Measurements from ENCODE around the gene ERGIC1. TPM values are rescaled to one million over a fixed set of nuclear protein-coding genes. Genes with fewer than 3 reads are reported as not detected.
A peak's percentile ranks its signal among the peaks of the same experiment; 100 is the strongest.

ERGIC1 gene
- total and polyA plus RNA-seq, 2 experiments from 2014 or later, result 25.2 to 92.2 TPM

DNA sequence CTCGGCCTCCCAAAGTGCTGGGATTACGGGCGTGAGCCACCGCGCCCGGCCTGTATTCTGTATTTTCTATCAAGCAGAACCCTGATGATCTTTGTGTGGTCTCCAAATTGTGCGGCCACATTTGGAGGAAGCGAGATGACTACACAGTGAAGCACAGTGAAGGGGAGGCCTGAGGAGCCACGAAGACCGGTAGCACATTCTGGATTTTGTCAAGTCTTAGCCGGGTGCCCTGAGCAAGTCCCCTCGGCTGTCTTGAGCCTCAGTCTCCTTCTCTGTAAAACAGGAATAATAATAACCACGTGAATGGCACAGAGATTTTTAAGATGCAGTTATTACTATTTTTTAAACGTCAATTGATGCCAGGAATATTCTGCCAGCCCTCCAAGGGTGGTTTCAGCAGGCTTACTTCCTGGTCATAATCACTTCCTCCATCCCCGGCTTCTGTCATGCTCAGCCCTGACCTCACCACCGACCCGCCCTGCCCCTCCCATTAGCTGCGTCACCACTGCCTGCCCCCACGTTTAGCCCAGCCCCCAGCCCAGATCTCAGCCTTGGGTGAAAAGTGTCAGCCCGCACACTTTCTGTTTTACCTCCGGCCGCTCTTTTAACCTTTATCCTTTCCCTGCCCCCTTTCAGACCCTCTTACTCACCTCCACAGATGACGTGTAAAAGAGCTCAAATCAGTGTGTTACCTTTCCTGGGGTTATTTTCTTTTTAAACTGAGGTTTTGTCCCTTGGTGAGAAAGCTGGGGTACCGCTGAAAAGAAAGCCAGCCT is 27.0 kb upstream of the ERGIC1 start:
- Mint-ChIP-seq H3K36me3 (ENCODE audit: low read depth) (no peaks in the 10 kb centered on the region), H3K4me1 (peaks cover 9% of the 10 kb centered on the region; the same call in 2 of the 3 replicates), H3K9me3 (peaks cover 2% of the 10 kb centered on the region; the same call in 1 of the 3 replicates), H3K27ac (no peak overlapping the region), H3K4me3 (no peak overlapping the region), H3K27me3 (ENCODE audit: insufficient read depth, low read depth, poor library complexity) (peaks cover 7% of the 10 kb centered on the region)
- Histone ChIP-seq H3K36me3 (ENCODE audit: insufficient read depth) (no peaks in the 10 kb centered on the region), H3K4me1 (ENCODE audit: insufficient read depth) (no peaks in the 10 kb centered on the region; the same call in none of the 2 replicates), H2AFZ (peak overlapping the region; percentile 70), H3K4me3 (peak overlapping the region; percentile 33; the same call in 1 of the 2 replicates), H3K4me2 (peak overlapping the region; percentile 68), H3F3A (replicated peaks; ENCODE audit: low read depth) (no peaks in the 10 kb centered on the region), H3K9me2 (ENCODE audit: insufficient read depth) (no peaks in the 10 kb centered on the region), H3K27ac (ENCODE audit: low read depth) (no peak overlapping the region), H3K27me3 (ENCODE audit: insufficient read depth) (no peaks in the 10 kb centered on the region), H3K79me2 (replicated peaks; ENCODE audit: insufficient read depth) (no peaks in the 10 kb centered on the region), H4K20me1 (replicated peaks; ENCODE audit: insufficient read depth) (no peaks in the 10 kb centered on the region)
- TF ChIP-seq JUNB (IDR thresholded peaks at IDR 0.05; ENCODE audit: unreplicated experiment) (no peak), CREB1 (CRISPR knock-in tag; IDR thresholded peaks at IDR 0.05; ENCODE audit: low read depth) (peak; percentile 83)
- TF ChIP-seq, protein P1, sequence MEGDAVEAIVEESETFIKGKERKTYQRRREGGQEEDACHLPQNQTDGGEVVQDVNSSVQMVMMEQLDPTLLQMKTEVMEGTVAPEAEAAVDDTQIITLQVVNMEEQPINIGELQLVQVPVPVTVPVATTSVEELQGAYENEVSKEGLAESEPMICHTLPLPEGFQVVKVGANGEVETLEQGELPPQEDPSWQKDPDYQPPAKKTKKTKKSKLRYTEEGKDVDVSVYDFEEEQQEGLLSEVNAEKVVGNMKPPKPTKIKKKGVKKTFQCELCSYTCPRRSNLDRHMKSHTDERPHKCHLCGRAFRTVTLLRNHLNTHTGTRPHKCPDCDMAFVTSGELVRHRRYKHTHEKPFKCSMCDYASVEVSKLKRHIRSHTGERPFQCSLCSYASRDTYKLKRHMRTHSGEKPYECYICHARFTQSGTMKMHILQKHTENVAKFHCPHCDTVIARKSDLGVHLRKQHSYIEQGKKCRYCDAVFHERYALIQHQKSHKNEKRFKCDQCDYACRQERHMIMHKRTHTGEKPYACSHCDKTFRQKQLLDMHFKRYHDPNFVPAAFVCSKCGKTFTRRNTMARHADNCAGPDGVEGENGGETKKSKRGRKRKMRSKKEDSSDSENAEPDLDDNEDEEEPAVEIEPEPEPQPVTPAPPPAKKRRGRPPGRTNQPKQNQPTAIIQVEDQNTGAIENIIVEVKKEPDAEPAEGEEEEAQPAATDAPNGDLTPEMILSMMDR (conservative IDR thresholded peaks at IDR 0.05; ENCODE audit: low read depth in 2 of 2), result no peak
- peak; percentile 99 for ATAC-seq
- peak; percentile 79 for DNase-seq (ENCODE audit: low spot score)

- DNase-seq (ENCODE audit: low spot score) (no peak), ATAC-seq (no peak)
- H3K9me3 Mint-ChIP-seq, result peaks cover 2% of the 10 kb centered on the region; the same call in 1 of the 3 replicates
- no peaks in the 10 kb centered on the region for H3K79me2 ChIP-seq (replicated peaks; ENCODE audit: insufficient read depth)
- no peaks in the 10 kb centered on the region for H3K9me2 ChIP-seq (ENCODE audit: insufficient read depth)
- H3K27me3 ChIP-seq (ENCODE audit: insufficient read depth), result no peaks in the 10 kb centered on the region
- H3K27ac ChIP-seq (ENCODE audit: low read depth), result no peak overlapping the region
- no peaks in the 10 kb centered on the region for H3K36me3 ChIP-seq (ENCODE audit: insufficient read depth)
- H3K36me3 Mint-ChIP-seq (ENCODE audit: low read depth), result no peaks in the 10 kb centered on the region
- no peak overlapping the region for H3K27ac Mint-ChIP-seq
- H4K20me1 ChIP-seq (replicated peaks; ENCODE audit: insufficient read depth), result no peaks in the 10 kb centered on the region
- peaks cover 7% of the 10 kb centered on the region for H3K27me3 Mint-ChIP-seq (ENCODE audit: insufficient read depth, low read depth, poor library complexity)
- H3K4me1 Mint-ChIP-seq, result peaks cover 9% of the 10 kb centered on the region; the same call in 2 of the 3 replicates
- no peak overlapping the region for H3K4me3 ChIP-seq
- no peaks in the 10 kb centered on the region for H3F3A ChIP-seq (replicated peaks; ENCODE audit: low read depth)
- no peak overlapping the region for H3K4me3 Mint-ChIP-seq
- peak overlapping the region; percentile 68; the same call in 1 of the 2 replicates for H3K4me2 ChIP-seq
- no peaks in the 10 kb centered on the region; the same call in none of the 2 replicates for H3K4me1 ChIP-seq (ENCODE audit: insufficient read depth)
- peak overlapping the region; percentile 70 for H2AFZ ChIP-seq
- TF ChIP-seq CREB1 (CRISPR knock-in tag; IDR thresholded peaks at IDR 0.05; ENCODE audit: low read depth) (no peak), ZNF331 (CRISPR knock-in tag; IDR thresholded peaks at IDR 0.05; ENCODE audit: low read depth) (no peak), ZNF462 (CRISPR knock-in tag; IDR thresholded peaks at IDR 0.05) (no peak), STAT1 (IDR thresholded peaks at IDR 0.05; ENCODE audit: unreplicated experiment) (no peak), ETS1 (IDR thresholded peaks at IDR 0.05) (no peak)
- TF ChIP-seq, protein P1 (conservative IDR thresholded peaks at IDR 0.05; ENCODE audit: low read depth in 2 of 2), result no peak
Observed at GRCh38 chr5:172807766-172808311, 26.2 kb upstream of the ERGIC1 start.
